ENCODE results near the gene ARMCX4. TPM values are rescaled to one million over a fixed set of nuclear protein-coding genes. Genes with fewer than 3 reads are reported as not detected.

The ARMCX4 gene
- total and polyA plus RNA-seq, 9 of the 15 experiments (the other 6 are each of a cell fraction or from before 2014, with no cell fraction given): 0.11 TPM; not detected in 8

DNA sequence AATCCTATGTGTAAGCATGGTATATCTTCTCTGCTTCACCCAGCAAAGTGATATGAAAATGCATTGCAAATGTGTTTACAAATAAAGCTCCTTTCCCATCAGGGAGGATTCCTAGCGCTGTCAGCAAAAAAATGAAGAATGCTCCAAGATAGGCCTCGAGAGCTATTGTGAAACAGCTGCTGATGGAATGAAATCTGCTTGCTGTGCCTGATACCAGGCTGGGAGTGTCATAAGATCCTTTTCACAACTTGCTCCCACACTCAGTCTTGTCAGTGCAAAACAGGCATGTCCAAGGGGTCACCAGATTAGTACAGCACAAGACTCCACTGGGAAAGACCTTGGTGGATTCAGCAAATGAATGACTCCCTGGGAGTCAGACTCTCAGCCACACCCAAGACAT is 43.2 kb upstream of the ARMCX4 start:
- DNase-seq (ENCODE audit: extremely low read depth in 1 of 4, low spot score in 3 of 4) (no peak), FAIRE-seq (no peak), ATAC-seq (no peak)
- no peaks in the 10 kb centered on the region for H3K9me1 ChIP-seq (ENCODE audit: control insufficient read depth, insufficient read depth, low read length)
- no peak for TF ChIP-seq GTF2E2 (tag; IDR thresholded peaks at IDR 0.05)
- TF ChIP-seq RBM15 (IDR thresholded peaks at IDR 0.05; ENCODE audit: insufficient read depth, low read length): no peak
- TF ChIP-seq KAT8 (IDR thresholded peaks at IDR 0.05; ENCODE audit: low read depth): no peak
- TF ChIP-seq PHF8 (IDR thresholded peaks at IDR 0.05; ENCODE audit: borderline replicate concordance, low read length): no peak
- TF ChIP-seq ARID1B (IDR thresholded peaks at IDR 0.05): no peak
- H2AFZ ChIP-seq (ENCODE audit: low read depth, low read length): no peak overlapping the region
- no peaks in the 10 kb centered on the region for H3K4me1 ChIP-seq (replicated peaks in 1 of 2; ENCODE audit: control insufficient read depth in 2 of 2, insufficient read depth in 2 of 2, low read length in 2 of 2)
- no TSS peak for BruUV-seq (replicated peaks)
- H3K27ac ChIP-seq (ENCODE audit: extremely low read depth, low read depth, low read length): no peak overlapping the region
- no peak overlapping the region for H3K4me3 ChIP-seq
- H3K9me3 ChIP-seq (replicated peaks; ENCODE audit: control insufficient read depth, insufficient read depth, low read depth, low read length): no peaks in the 10 kb centered on the region
- no peaks in the 10 kb centered on the region for H3K27me3 ChIP-seq (ENCODE audit: control insufficient read depth in 2 of 2, insufficient read depth in 2 of 2, low read length in 2 of 2)
- H3K9ac ChIP-seq (ENCODE audit: insufficient read depth in 1 of 2, low read depth in 2 of 2, low read length in 2 of 2): no peak overlapping the region
- in situ Hi-C loops (cut with MboI): no loop called here
- no peaks in the 10 kb centered on the region for H3K79me2 ChIP-seq (ENCODE audit: control insufficient read depth, insufficient read depth, low read length)
- CTCF ChIA-PET (ENCODE audit: low intra/inter-chr PET ratio): no interaction called here
- H3K4me2 ChIP-seq (ENCODE audit: insufficient read depth, low read length): no peak overlapping the region
- 14% methylated on average over 2 of the region's 2 CpGs for WGBS (ENCODE audit: insufficient coverage, low coverage, missing lambda C conversion rate)
- POLR2A ChIA-PET: interaction anchor here (0.7 kb wide), 1 partner anchor 668 kb away, joined by 3 read pairs; no protein-coding TSS in a partner anchor
- no peaks in the 10 kb centered on the region for H4K20me1 ChIP-seq (replicated peaks; ENCODE audit: control insufficient read depth, insufficient read depth, low read length)
- intact Hi-C loops (cut with micrococcal nuclease): no loop called here
- no peaks in the 10 kb centered on the region for H3K36me3 ChIP-seq (ENCODE audit: control insufficient read depth, insufficient read depth, low read length)

- intact Hi-C loops (cut with micrococcal nuclease) (no loop called here), in situ Hi-C loops (cut with MboI) (no loop called here)
- Histone ChIP-seq H3K4me1 (replicated peaks in 1 of 2; ENCODE audit: control insufficient read depth in 2 of 2, insufficient read depth in 2 of 2, low read length in 2 of 2) (no peaks in the 10 kb centered on the region; a peak in 1 of 5 replicates), H3K36me3 (ENCODE audit: control insufficient read depth, insufficient read depth, low read length) (no peaks in the 10 kb centered on the region), H3K27ac (ENCODE audit: extremely low read depth, low read depth, low read length) (no peak overlapping the region), H3K9ac (ENCODE audit: insufficient read depth in 1 of 2, low read depth in 2 of 2, low read length in 2 of 2) (no peak overlapping the region), H3K27me3 (ENCODE audit: control insufficient read depth in 2 of 2, insufficient read depth in 2 of 2, low read length in 2 of 2) (no peaks in the 10 kb centered on the region), H3K79me2 (ENCODE audit: control insufficient read depth, insufficient read depth, low read length) (no peaks in the 10 kb centered on the region), H3K9me1 (ENCODE audit: control insufficient read depth, insufficient read depth, low read length) (no peaks in the 10 kb centered on the region), H3K9me3 (replicated peaks; ENCODE audit: control insufficient read depth, insufficient read depth, low read depth, low read length) (no peaks in the 10 kb centered on the region), H3K4me2 (ENCODE audit: insufficient read depth, low read length) (no peak overlapping the region), H3K4me3 (no peak overlapping the region), H4K20me1 (replicated peaks; ENCODE audit: control insufficient read depth, insufficient read depth, low read length) (no peaks in the 10 kb centered on the region), H2AFZ (ENCODE audit: low read depth, low read length) (no peak overlapping the region)
- FAIRE-seq: no peak
- peak; percentile 70; the same call in 1 of the 2 replicates for TF ChIP-seq ZFP30 (CRISPR knock-in tag; IDR thresholded peaks at IDR 0.05; ENCODE audit: borderline replicate concordance)
- no peak for TF ChIP-seq FOXA1 (IDR thresholded peaks at IDR 0.05; ENCODE audit: borderline replicate concordance)
- no peak for ATAC-seq
- CTCF ChIA-PET (ENCODE audit: low intra/inter-chr PET ratio): no interaction called here
- WGBS (ENCODE audit: insufficient coverage, low coverage, missing lambda C conversion rate): 0% methylated on average over 1 of the region's 1 CpG
- BruUV-seq (replicated peaks): no TSS peak
- DNase-seq (ENCODE audit: extremely low read depth in 1 of 4, low spot score in 3 of 4): no peak
- POLR2A ChIA-PET: no interaction called here
Measured at GRCh38 chrX:101449279-101449678, 36.0 kb upstream of the ARMCX4 start.

Data from K562 (cell line).